ENCODE measurements around the gene HAAO.
"Not testable (repeated sequence)": the region's sequence is repeated elsewhere in the genome, so short reads cannot be mapped to it uniquely, and the experiment has no call there.

Gene HAAO

DNA sequence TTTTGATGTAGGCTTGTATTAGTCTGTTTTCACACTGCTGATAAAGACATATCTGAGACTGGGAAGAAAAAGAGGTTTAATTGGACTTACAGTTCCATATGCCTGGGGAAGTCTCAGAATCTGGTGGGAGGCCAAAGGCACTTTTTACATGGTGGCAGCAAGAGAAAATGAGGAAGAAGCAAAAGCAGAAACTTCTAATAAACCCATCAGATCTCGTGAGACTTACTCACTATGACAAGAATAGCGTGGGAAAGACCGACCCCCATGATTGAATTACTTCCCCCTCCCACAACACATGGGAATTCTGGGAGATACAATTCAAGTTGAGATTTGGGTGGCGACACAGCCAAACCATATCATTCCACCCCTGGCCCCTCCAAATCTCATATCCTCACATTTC lies 61.1 kb downstream of the HAAO start:
- in situ Hi-C loops (cut with HindIII; ENCODE audit: low pct_ligation_motif_present, low pct_unique_long_range_greater_than_20kb, low sequenced_read_pairs); DNase-seq: not testable (repeated sequence)

DNA sequence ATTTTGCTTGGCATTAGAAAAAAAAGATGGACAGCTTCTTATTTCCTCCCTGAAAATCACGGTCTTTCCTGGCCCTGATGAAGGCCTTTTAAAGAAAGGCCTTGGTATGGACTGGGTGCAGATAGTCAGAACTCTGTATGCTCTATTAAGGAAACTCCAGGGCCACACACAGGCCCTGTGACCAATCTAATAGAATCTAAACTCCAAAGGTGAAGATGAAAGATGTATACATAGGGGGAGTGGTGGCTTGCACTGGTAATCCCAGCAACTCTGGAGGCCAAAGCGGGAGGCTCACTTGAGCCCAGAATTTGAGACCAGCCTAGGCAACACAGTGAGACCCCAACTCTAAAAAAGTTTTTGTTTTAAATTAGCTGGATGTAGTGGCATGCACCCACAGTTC lies 65.7 kb downstream of the HAAO start:
- no peak for DNase-seq
- in situ Hi-C loops (cut with HindIII; ENCODE audit: low pct_ligation_motif_present, low pct_unique_long_range_greater_than_20kb, low sequenced_read_pairs): no loop called here

GRCh38 chr2:42725657-42726056 lies 66.7 kb downstream of the HAAO start:
- in situ Hi-C loops (cut with HindIII; ENCODE audit: low pct_ligation_motif_present, low pct_unique_long_range_greater_than_20kb, low sequenced_read_pairs): no loop called here

DNA sequence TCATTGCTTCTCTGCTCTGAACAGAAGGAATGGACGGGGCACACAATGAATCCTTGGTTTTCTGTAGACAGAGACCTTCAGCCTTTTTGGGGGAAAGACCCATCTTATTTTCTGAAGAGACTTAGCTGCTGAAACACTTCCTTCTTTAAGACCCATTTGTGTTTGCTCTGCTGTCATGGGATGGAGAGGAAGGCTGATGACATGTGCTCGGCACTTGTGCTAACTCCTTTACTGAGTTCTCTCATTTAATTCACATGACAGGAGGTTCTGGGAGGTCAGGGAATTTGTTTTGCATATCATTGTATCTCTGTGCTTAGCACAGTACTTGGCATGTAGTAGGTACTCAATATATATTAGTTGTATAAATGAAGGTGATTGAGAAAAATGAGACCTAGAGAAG lies 67.5 kb downstream of the HAAO start:
- in situ Hi-C loops (cut with HindIII; ENCODE audit: low pct_ligation_motif_present, low pct_unique_long_range_greater_than_20kb, low sequenced_read_pairs): no loop called here
- no peak for DNase-seq

More at GRCh38 chr2:42725657-42726056, 66.7 kb downstream of the HAAO start:
- DNase-seq: no peak

DNA sequence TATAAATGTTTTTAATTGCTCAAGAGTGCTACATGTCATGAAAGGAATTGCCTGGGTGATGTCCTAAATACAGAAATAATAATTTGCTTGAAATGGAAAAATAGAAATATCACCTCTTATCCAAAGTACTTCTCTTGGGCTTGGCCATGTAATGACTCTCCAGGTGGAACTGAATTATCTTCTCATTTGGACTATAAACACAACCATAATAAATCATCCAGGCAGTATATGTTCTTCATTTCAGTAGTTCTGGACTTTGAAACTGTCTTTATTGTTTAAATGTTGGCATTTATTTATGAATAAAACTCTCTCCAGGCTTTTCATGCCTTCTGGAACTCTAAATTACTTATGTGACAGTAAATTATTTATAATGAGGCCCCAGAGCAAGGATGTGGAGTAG lies 68.9 kb downstream of the HAAO start:
- in situ Hi-C loops (cut with HindIII; ENCODE audit: low pct_ligation_motif_present, low pct_unique_long_range_greater_than_20kb, low sequenced_read_pairs): no loop called here
- no peak for DNase-seq

DNA sequence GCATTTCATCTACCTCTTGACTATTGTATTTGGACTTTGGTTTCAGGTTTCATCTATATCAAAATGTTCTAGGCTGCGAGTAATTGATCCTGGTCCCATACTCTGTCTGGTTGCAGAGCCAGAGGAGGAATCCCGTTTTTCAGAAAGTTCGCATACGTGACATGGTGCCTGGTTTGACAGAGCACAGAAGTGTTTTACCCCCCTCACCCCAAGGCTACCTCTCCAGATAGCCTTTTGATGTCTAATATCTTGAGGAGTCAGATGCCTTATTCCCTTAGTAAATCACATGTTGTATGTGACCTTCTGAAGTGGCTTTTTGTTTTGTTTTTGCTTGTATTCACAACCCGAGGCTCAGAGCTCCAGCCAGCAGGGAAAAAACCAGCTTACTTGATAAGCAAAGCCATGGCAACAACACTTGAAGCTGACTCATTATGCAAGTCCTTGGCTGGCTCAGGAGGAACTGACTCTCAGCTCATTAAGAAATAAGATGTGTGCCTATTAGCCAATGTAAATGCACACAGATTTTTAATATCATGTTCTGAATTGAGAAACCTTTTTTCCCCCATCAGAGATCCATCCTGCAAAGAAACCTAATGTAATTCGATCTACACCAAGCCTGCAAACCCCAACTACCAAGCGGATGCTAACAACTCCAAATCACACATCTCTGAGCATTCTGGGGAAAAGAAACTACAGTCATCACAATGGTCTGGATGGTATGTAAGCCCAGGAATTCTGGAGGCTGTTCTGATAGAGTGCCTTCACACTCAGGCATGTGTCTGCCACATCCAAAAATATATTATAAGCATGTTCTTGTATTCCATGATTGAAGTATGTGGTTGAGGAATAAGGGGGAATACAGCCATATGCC lies 69.8 kb downstream of the HAAO start:
- in situ Hi-C loops (cut with HindIII; ENCODE audit: low pct_ligation_motif_present, low pct_unique_long_range_greater_than_20kb, low sequenced_read_pairs): no loop called here
- DNase-seq: peak; percentile 43

GRCh38 chr2:42721898-42722297 lies 70.5 kb downstream of the HAAO start:
- no peak for DNase-seq
- in situ Hi-C loops (cut with HindIII; ENCODE audit: low pct_ligation_motif_present, low pct_unique_long_range_greater_than_20kb, low sequenced_read_pairs): no loop called here

All from ACHN (cell line).